Trophoblast cell (in vitro differentiated cells and primary cell): ENCODE data around the gene PCOLCE2.

Experiments
- DNase-seq, 2 donors: peaks; one replicate each; pipeline ENCODE4 v3.0.0-alpha.2; 2016
- H2AFZ ChIP-seq: 2 replicates; pipeline ENCODE4 v1.6.1; 2013; ENCODE audit warnings: low read length, moderate library complexity, mild to moderate bottlenecking; ENCODE audit not compliant: insufficient read depth, poor library complexity
- H2AK5ac ChIP-seq: 2 replicates; pipeline ENCODE4 v1.6.1; 2013; ENCODE audit warnings: mild to moderate bottlenecking, low read length
- H2BK120ac ChIP-seq: 2 replicates; pipeline ENCODE4 v1.6.1; 2013; ENCODE audit warnings: low read length, mild to moderate bottlenecking, moderate library complexity; ENCODE audit not compliant: insufficient read depth, poor library complexity
- H2BK12ac ChIP-seq: 2 replicates; pipeline ENCODE4 v1.6.1; 2013; ENCODE audit warnings: mild to moderate bottlenecking, low read length, moderate library complexity
- H2BK5ac ChIP-seq: 2 replicates; pipeline ENCODE4 v1.6.1; 2013; ENCODE audit warnings: low read length, low read depth, moderate library complexity, mild to moderate bottlenecking; ENCODE audit not compliant: poor library complexity
- H3K14ac ChIP-seq: 2 replicates; pipeline ENCODE4 v1.6.1; 2013; ENCODE audit warnings: mild to moderate bottlenecking, low read length
- H3K18ac ChIP-seq: 2 replicates; pipeline ENCODE4 v1.6.1; 2013; ENCODE audit warnings: mild to moderate bottlenecking, low read length
- H3K23ac ChIP-seq: 2 replicates; pipeline ENCODE4 v1.6.1; 2013; ENCODE audit warnings: low read length
- H3K27ac ChIP-seq: 2 replicates; pipeline ENCODE4 v1.5.1; 2013; ENCODE audit warnings: low read depth, mild to moderate bottlenecking, inconsistent platforms, low read length, moderate library complexity
- H3K27me3 ChIP-seq: 2 replicates; pipeline ENCODE4 v1.6.1; 2013; ENCODE audit warnings: inconsistent platforms, mild to moderate bottlenecking, low read length, moderate library complexity; ENCODE audit not compliant: insufficient read depth
- H3K36me3 ChIP-seq, 2 experiments: 1 replicate in 1 of 2; 2 replicates in 1 of 2; pipeline ENCODE4 v1.6.1; 2013; ENCODE audit warnings: low read length in 2 of 2, mild to moderate bottlenecking in 2 of 2, moderate library complexity in 1 of 2; ENCODE audit not compliant: insufficient read depth in 2 of 2, control insufficient read depth in 1 of 2
- H3K4ac ChIP-seq: 2 replicates; pipeline ENCODE4 v1.6.1; 2013; ENCODE audit warnings: low read depth, mild to moderate bottlenecking, low read length, moderate library complexity
- H3K4me1 ChIP-seq, 2 experiments: 1 replicate in 1 of 2; 2 replicates in 1 of 2; pipeline ENCODE4 v1.6.1; 2013; ENCODE audit warnings: low read length in 2 of 2, mild to moderate bottlenecking in 2 of 2, moderate library complexity in 1 of 2; ENCODE audit not compliant: insufficient read depth in 2 of 2, control insufficient read depth in 1 of 2
- H3K4me2 ChIP-seq: 2 replicates; pipeline ENCODE4 v1.6.1; 2013; ENCODE audit warnings: inconsistent platforms, mild to moderate bottlenecking, low read length, moderate library complexity
- H3K4me3 ChIP-seq: 2 replicates; pipeline ENCODE4 v1.5.1; 2013; ENCODE audit warnings: mild to moderate bottlenecking, low read depth, low read length, inconsistent platforms
- H3K79me1 ChIP-seq: one replicate; pipeline ENCODE4 v1.6.1; 2013; ENCODE audit warnings: low read length
- H3K79me2 ChIP-seq: 2 replicates; pipeline ENCODE4 v1.6.1; 2013; ENCODE audit warnings: low read length, mild to moderate bottlenecking; ENCODE audit not compliant: control insufficient read depth, insufficient read depth, poor library complexity
- H3K9ac ChIP-seq: 2 replicates; pipeline ENCODE4 v1.6.1; 2013; ENCODE audit warnings: mild to moderate bottlenecking, low read length
- H3K9me3 ChIP-seq: 2 replicates; pipeline ENCODE4 v1.6.1; 2013; ENCODE audit warnings: low read depth, mild to moderate bottlenecking, control low read depth, inconsistent platforms, low read length; ENCODE audit not compliant: insufficient read depth
- H4K12ac ChIP-seq: 2 replicates; pipeline ENCODE4 v1.6.1; 2013; ENCODE audit warnings: low read depth, mild to moderate bottlenecking, low read length, moderate library complexity
- H4K8ac ChIP-seq: 2 replicates; pipeline ENCODE4 v1.6.1; 2013; ENCODE audit warnings: low read depth, mild to moderate bottlenecking, low read length, moderate library complexity
- H4K91ac ChIP-seq: one replicate; pipeline ENCODE4 v1.6.1; 2013; ENCODE audit warnings: low read depth, mild to moderate bottlenecking, low read length, moderate library complexity
- whole genome bisulfite sequencing: extraction: QIAGEN DNeasy Blood & Tissue Kit; methylation state at CpG from one replicate; pipeline ENCODE4 v1.1.7; 2013; ENCODE audit warnings: missing lambda C conversion rate; ENCODE audit not compliant: insufficient read length, insufficient coverage; ENCODE audit errors: extremely low coverage; 5-methylcytosine and 5-hydroxymethylcytosine counted together

Gene PCOLCE2

DNA sequence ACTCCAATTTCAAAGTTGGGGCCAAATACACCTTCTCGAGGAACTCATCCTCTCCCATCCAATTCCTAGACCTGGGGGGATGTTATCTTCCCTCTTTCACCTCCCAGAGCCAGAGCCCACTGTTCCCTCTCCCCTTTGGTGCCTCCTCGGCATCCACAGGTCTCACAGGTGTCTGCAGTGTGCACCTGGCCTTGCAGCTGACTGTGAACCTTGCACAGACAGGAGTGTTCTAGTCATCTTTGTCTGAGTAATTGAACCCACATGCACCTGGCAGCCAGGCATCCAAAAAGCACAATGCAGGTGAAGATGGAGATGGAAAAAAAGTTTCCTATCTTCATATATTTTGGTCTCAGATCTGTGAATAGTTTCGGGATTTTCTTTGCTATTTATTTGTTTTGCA, 30.8 kb downstream of the PCOLCE2 start:
- no CpG with 5 or more reads among the region's 3 CpGs for WGBS
- no peak overlapping the region for H2BK12ac ChIP-seq
- H3K4ac ChIP-seq = no peak overlapping the region
- H3K79me1 ChIP-seq = no peaks in the 10 kb centered on the region
- no peaks in the 10 kb centered on the region for H3K4me1 ChIP-seq
- no peaks in the 10 kb centered on the region for H3K9me3 ChIP-seq
- H4K12ac ChIP-seq = no peak overlapping the region
- no peaks in the 10 kb centered on the region for H3K79me2 ChIP-seq
- H3K27ac ChIP-seq = no peak overlapping the region
- no peak overlapping the region for H3K18ac ChIP-seq
- H3K27me3 ChIP-seq = no peaks in the 10 kb centered on the region
- H3K36me3 ChIP-seq = no peaks in the 10 kb centered on the region
- no peak overlapping the region for H3K14ac ChIP-seq
- H2AK5ac ChIP-seq = no peak overlapping the region
- H2BK120ac ChIP-seq = no peak overlapping the region
- no peak overlapping the region for H3K9ac ChIP-seq
- no peak overlapping the region for H3K4me3 ChIP-seq
- peak in 1 of 2 donors; percentile 19 for DNase-seq
- no peak overlapping the region for H3K23ac ChIP-seq
- no peak overlapping the region for H3K4me2 ChIP-seq
- no peak overlapping the region for H4K8ac ChIP-seq
- no peak overlapping the region for H2AFZ ChIP-seq
- no peak overlapping the region for H4K91ac ChIP-seq
- no peak overlapping the region for H2BK5ac ChIP-seq

DNA sequence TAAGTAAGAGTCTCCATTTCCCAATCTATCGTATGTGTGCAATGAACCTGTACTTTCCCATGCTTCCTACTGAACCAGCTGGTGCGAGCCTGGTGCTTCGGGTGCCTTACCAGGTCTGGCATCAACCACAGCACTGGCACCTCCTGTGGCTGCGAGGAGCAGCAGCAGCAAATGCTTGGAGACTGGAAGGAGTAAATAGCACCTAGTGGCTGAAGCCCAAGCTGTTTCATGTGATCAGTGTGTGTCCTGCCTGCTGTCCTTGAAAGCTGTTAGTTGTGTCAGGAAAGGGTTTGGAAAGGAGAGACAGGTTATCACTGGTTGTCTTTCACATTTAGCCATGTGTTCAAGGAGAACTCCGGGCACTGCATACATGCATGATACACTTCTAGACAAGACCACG, 31.8 kb downstream of the PCOLCE2 start:
- Histone ChIP-seq H4K12ac (no peak overlapping the region), H3K9ac (no peak overlapping the region), H4K91ac (no peak overlapping the region), H2BK5ac (no peak overlapping the region), H3K4ac (no peak overlapping the region), H2AK5ac (no peak overlapping the region), H3K27ac (no peak overlapping the region), H3K27me3 (no peaks in the 10 kb centered on the region), H3K23ac (no peak overlapping the region), H3K4me1 (no peaks in the 10 kb centered on the region), H3K4me3 (no peak overlapping the region), H2AFZ (no peak overlapping the region), H2BK12ac (no peak overlapping the region), H2BK120ac (no peak overlapping the region), H4K8ac (no peak overlapping the region), H3K79me2 (no peaks in the 10 kb centered on the region), H3K4me2 (no peak overlapping the region), H3K36me3 (no peaks in the 10 kb centered on the region), H3K18ac (no peak overlapping the region), H3K9me3 (no peaks in the 10 kb centered on the region), H3K79me1 (no peaks in the 10 kb centered on the region), H3K14ac (no peak overlapping the region)
- WGBS = no CpG with 5 or more reads among the region's 6 CpGs
- DNase-seq = no peak

DNA sequence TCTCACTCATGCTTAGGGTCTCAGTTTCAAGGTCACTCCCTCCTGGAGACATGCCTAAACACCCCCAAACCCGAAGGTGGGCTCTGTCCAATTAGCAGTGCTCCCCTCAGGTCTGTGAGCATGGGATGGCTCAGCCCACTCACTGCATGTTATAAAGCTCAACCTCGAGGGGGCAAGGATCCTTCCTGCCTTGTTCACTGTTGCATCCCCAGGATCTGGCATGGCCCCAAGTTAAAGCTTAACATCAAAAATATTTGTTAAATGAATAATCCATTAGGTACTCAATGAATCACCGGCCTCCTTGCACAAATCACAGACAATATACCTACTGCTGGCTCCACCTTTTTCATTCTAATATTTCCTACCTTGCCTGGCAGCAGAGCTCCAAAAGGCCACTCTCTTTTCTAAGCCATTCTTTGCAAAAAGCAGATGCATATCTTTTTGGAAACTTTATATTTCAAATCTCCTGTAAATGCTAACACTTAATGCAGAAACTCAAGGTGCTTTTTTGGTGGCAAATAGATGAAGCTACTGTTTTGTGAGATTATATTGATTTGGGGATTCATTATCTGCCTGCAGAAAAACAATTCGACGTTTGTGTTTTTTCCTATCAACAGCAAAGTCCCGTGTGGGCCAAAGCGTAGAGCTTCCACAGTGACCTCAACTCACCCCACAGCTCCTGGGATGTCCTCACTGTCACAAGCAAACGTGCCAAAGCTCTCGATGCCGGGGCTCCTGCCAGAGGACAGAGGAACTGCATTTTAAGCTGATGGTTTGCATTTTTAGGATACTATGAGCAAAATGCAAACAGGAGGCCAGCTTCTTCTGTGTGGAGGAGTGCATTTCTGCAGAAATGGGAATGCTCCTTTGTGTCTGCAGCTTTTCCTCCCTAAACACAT, 35.4 kb downstream of the PCOLCE2 start:
- no peak overlapping the region for H3K4me3 ChIP-seq
- WGBS = no CpG with 5 or more reads among the region's 10 CpGs

GRCh38 chr3:142852009-142852408, 36.9 kb downstream of the PCOLCE2 start:
- H2AFZ ChIP-seq = no peak overlapping the region
- no CpG with 5 or more reads among the region's 4 CpGs for WGBS
- no peak for DNase-seq

More for the DNA sequence above, 35.4 kb downstream of the PCOLCE2 start:
- H2AK5ac ChIP-seq = no peak overlapping the region
- no peak overlapping the region for H3K4me2 ChIP-seq
- H2BK120ac ChIP-seq = no peak overlapping the region
- no peak overlapping the region for H3K9ac ChIP-seq
- H3K79me1 ChIP-seq = no peaks in the 10 kb centered on the region
- no peaks in the 10 kb centered on the region for H3K79me2 ChIP-seq
- H3K14ac ChIP-seq = no peak overlapping the region
- no peak overlapping the region for H2BK12ac ChIP-seq
- peak in 1 of 2 donors; percentile 34 for DNase-seq
- H3K27me3 ChIP-seq = no peaks in the 10 kb centered on the region
- no peaks in the 10 kb centered on the region for H3K9me3 ChIP-seq
- no peak overlapping the region for H3K18ac ChIP-seq
- H3K27ac ChIP-seq = no peak overlapping the region
- H2AFZ ChIP-seq = no peak overlapping the region
- no peaks in the 10 kb centered on the region for H3K36me3 ChIP-seq
- no peak overlapping the region for H2BK5ac ChIP-seq
- H4K8ac ChIP-seq = no peak overlapping the region
- H4K12ac ChIP-seq = no peak overlapping the region
- H4K91ac ChIP-seq = no peak overlapping the region
- H3K4ac ChIP-seq = no peak overlapping the region
- H3K23ac ChIP-seq = no peak overlapping the region
- H3K4me1 ChIP-seq = peaks cover 2 to 5% of the 10 kb centered on the region in 2 experiments

More at GRCh38 chr3:142852009-142852408, 36.9 kb downstream of the PCOLCE2 start:
- Histone ChIP-seq H3K4me3 (no peak overlapping the region), H3K23ac (no peak overlapping the region), H2AK5ac (no peak overlapping the region), H3K9ac (no peak overlapping the region), H3K27ac (no peak overlapping the region), H3K4me2 (no peak overlapping the region), H3K4me1 (peaks cover 2 to 5% of the 10 kb centered on the region in 2 experiments), H4K12ac (no peak overlapping the region), H3K79me2 (no peaks in the 10 kb centered on the region), H3K9me3 (no peaks in the 10 kb centered on the region), H2BK5ac (no peak overlapping the region), H4K8ac (no peak overlapping the region), H3K4ac (no peak overlapping the region), H4K91ac (no peak overlapping the region), H3K18ac (no peak overlapping the region), H3K27me3 (no peaks in the 10 kb centered on the region), H2BK12ac (no peak overlapping the region), H2BK120ac (no peak overlapping the region), H3K14ac (no peak overlapping the region), H3K36me3 (no peaks in the 10 kb centered on the region), H3K79me1 (no peaks in the 10 kb centered on the region)
